DMS53 treated with DMSO at 0.1 percent for 48 hours (cell line): ENCODE data around the gene ETDC.

Source experiments
- DNase-seq: peaks from one replicate; lab custom pipeline; 2025; ENCODE audit not compliant: unreplicated experiment; lab: John Stamatoyannopoulos, UW

ETDC gene

DNA sequence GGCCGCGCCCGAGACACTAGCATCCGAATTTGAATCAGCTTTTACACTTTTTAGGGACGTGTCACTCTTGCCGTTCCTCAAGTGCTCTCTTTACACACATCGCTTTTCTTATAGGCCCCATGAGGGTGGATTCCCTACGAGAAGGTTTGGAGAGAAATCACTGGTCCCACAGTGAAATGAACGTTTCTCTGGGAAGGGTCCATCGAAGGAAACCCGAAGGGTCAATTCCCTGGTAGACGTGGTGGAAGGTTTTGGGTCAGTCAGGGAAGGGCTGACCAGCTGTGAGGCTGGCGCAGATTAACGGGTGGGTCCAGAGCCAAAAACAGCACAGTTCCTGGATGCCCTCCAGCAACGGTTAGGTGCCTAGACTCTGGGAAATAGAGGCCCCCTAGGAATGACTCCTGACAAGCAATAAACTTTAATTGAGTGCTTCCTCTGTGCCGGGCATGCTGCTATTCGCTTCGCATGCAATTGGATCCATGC is 35.9 kb downstream of the ETDC start:
- no peak for DNase-seq

DNA sequence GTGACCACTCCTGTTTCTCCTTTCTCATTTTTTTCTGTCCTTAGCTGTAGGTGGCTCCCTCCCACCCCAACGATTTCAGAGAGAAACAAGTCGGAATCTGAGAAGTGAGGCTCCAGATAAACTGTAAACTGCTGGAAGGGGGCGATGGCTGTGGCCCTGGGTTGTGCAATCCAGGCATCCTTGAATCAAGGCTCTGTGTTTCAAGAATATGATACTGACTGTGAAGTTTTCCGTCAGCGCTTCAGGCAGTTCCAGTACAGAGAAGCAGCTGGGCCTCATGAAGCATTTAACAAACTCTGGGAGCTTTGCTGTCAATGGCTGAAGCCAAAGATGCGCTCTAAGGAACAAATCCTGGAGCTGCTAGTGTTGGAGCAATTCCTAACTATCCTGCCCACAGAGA is 37.7 kb downstream of the ETDC start:
- no peak for DNase-seq

DNA sequence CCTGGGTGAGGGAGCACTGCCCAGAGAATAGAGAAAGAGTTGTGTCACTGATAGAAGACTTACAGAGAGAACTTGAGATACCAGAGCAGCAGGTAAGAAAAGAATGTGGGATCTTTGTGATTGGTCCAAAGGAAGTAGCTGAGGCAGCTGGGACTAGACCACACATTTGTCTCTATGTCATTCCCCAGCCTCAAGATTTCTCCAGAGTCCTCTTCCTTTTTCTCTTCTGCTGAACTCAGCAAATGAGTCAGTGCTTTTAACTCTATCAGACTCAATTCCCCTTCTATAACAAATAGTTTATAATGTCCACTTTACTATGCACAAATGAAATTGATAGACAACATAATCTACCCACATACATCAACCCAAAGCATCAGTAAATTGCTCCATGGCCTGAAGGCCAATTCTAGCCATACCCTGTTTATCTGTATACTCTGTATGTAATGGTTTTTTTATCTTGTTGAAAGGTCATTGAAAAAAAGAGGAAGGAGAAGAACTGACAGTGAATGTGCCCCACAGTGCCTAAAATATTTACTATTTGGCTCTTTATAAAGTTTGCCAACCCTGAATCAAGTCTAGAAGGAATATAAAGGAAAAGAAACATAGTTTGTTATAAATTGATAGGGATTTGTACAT is 38.2 kb downstream of the ETDC start:
- DNase-seq = no peak

DNA sequence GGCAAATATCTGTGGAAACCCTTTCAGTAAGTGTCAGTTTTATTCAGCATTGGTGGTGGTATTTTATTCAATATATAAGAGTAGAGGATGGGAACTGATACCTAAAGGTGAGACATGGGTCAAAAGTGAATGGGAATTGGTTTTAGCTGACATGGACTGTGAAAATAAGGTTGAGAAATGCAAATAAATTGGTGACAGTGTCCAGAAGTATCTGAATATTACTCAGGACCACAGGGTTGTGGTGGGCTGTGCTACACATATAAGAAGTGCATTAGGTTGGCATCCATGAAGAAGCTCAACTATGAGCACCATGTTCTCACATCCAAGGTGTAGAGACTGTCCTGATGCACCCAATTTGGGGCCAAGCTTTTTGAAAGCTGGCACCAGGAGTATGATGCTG is 45.0 kb downstream of the ETDC start:
- no peak for DNase-seq
